HG02588 (cell line): ENCODE data around the gene ITM2B.

Experiments
- ATAC-seq: cut with Tn5 transposase; IDR thresholded peaks from one replicate; pipeline ENCODE4 v1.9.1; 2021; ENCODE audit warnings: mild to moderate bottlenecking, moderate library complexity; ENCODE audit not compliant: unreplicated experiment

The ITM2B gene

DNA sequence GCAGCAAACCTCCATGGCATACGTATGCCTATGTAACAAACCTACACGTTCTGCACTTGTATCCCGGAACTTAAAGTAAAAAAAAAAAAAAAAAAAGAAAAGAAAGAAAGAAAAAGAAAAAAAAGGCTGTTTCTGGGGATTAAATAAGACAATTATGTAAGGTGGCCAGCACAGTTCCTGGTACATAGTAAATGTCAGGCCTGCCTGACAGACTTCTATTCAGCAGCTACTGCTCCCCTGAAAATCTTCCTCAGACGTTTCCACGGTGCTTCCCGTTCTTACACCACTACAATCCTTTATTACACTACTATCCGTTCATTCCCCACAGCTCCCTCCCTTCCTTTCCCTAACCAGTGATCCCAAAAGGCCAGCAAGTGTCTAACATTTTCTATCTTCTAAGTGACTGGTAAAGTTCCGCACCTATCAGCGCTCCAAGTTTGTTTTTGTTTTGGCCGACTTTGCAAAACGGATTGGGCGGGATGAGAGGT, 69.9 kb downstream of the ITM2B start:
- no peak for ATAC-seq

DNA sequence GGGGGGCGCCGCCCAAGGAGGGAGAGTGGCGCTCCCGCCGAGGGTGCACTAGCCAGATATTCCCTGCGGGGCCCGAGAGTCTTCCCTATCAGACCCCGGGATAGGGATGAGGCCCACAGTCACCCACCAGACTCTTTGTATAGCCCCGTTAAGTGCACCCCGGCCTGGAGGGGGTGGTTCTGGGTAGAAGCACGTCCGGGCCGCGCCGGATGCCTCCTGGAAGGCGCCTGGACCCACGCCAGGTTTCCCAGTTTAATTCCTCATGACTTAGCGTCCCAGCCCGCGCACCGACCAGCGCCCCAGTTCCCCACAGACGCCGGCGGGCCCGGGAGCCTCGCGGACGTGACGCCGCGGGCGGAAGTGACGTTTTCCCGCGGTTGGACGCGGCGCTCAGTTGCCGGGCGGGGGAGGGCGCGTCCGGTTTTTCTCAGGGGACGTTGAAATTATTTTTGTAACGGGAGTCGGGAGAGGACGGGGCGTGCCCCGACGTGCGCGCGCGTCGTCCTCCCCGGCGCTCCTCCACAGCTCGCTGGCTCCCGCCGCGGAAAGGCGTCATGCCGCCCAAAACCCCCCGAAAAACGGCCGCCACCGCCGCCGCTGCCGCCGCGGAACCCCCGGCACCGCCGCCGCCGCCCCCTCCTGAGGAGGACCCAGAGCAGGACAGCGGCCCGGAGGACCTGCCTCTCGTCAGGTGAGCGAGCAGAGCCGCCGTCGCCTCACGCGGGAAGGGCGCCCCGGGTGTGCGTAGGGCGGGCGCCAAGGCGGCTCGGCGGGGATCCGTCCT, 70.5 kb downstream of the ITM2B start, which contains the start of gene RB1:
Gene RB1, plus strand, starts transcription at position 393 of the 784 bp plus-strand sequence. Its CDS starts 162 bp downstream, at position 555.
- peak; percentile 87 for ATAC-seq

DNA sequence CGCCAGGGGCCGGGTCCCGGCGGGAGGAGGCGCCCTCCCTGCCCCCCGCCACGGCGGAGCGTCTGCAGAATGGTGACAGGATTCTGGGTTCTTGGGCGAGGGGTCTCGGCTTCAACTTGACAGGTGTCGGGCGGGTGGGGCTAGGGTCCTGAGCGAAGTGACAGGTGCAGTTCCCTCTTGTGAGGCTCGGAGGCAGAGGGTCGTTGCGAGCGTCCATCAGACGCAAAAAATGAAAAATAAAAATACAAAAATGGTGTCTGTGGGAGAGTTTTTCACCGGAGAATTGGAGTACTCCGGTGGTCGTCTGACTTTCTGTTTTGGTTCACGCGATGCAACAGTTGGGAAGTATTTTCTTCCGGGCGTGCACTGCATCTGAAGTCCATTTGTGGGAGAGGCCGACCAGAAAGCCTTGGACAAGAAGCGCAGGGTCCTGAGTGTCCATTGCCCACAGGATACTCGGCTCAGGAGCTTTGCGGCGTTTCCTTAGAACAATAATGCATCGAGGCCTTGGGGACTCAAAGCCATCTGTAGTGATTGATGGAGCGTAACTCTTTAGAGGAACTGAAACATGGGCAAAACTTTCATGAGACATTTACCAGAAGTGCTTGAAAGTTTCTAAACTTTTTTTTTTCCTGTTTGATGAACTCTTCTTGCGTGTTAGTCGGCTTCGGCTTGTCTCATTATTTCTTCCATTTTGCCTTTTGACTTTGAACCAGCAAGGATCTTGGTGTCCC, 71.3 kb downstream of the ITM2B start:
- peak; percentile 45 for ATAC-seq

DNA sequence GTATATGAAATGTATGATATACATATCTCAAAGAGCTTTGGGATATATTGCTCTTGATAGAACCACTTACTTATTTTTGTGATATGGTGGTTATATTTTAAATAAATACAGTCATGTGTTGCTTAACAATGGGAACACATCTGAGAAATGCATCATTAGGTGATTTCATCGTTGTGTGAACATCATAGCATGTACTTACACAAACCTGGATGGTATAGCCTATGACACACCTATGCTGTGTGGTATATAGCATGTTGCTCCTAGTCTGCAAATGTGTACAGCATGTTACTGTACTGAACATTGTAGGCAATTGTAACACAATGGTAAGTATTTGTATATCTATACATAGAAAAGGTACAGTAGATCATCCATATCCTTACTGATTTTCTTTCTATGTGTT, 78.2 kb downstream of the ITM2B start:
- no peak for ATAC-seq

DNA sequence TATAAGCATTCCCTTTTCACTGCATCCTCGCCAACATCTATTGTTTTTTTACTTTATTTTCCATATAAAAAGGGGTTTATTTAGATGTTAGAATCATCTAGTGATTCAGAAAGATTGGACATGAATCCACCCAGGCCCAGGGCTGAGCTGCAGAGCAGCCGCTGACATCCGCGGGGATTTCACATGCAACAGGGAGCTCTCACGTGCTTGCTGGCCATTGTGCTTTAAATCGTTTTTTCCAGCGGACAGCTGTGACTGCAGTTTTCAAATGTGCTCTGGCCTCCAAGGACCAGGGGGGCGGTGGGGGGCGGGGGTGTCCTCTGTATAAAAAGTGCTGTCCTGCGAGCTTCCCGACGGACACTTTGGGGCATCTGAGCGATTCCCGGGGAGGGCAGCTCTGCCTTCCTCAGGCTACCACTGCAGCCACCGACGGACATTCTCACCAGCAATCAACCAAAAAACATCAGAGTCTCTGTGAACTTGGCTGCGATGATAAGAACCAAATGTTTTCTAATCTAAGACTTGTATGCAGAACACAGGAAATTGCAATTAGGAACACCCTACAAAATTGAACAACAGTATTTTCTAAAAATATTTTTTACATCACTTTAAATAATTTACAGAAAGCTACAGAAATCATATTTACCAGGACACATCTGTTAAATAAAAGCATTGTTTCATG, 83.1 kb downstream of the ITM2B start:
- ATAC-seq = no peak

DNA sequence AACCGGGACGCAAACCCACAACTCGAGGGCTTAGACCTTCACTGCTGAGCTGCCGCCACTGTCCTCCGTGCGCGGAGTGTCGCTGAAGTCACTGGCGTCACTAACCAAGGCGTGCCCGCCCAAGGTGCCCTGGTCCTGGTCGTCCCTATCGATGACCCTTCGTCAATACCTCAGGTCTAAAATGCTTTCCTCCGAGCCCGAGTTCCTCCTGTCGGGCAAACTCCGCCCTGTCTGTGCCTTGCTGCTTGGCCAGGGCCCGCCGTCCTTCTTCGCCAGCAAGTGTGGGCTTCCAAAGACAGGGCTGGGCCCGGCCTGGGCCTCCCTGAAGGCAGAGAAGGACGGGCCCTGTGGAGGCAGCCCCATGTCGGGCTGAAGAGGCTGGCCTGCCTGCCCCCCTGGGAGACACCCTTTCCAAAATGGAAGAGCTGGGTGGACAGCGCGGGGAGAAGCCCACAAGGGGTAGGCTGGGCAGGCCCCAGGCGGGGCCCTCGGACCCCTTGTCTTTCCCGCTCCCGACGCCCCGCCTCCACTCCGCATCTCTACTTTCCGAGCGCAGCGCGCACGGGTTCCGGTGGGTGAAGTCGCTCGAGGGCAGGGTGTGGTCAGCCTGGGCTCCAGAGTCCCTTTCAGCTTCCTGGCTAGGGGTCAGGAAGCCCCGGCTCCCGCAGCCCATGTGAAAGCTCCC, 84.0 kb downstream of the ITM2B start:
- no peak for ATAC-seq

DNA sequence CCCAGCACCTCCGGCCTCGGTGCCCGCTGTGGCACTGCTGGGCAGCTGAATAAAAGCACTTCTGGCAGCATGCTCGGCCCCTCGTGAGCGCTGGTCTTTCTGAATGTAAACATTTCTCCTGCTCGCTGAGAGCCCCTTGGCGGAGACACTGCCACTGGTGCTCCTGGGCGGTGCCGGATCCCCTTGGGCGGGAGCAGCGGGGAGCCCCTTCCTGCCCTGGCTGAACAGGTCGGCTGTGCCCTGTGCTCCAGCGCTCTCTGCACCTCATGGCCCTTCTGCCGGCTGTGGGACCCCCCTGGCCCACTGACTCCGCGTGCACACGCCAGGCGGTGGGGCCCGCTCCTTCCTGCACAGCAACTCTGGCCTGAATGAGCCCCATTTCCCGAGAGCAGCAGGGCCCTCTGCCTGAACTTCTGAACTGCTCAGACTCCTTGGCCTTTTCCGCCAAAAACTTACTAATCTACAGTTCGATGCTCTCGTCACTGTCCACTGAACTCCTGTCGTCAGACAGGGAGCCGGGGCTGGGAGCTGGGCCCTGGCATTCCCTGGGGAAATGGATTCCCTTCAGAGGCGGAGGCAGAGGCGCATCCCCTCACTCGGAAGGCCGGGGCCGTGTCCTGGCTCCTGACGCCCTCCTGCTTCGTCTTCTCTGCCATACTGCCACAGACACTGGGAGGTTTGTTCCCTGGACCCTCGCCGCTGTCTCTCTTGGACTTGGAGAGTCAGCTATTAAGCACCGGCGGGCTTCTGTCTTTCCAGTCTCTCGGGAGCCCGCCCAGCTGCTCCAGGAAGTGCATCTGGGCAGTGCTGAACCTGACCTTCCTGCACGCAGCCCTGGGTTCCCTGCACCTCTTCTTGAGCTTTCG, 84.7 kb downstream of the ITM2B start:
- ATAC-seq = no peak

DNA sequence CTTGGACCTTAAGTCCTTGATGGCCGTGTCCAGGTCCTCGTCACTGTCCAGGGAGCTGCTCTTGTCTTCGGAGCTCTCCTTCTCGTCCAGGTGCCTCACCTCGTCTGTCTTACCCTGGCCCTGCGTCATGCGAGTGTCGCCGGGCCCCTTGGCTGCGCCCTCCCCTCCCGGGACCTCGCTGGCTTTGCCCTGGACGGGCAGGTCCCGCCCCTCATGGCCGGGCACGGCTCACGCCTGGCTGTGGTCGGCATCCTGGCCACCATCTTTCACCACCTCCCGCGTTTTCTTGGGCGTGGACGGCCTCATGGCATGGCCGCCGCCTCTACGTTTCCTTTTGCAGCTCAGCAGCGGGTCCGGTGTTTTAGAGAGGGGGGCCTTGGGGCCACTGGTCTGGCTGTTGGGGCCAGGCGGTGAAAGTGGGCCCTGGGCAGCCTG, 85.4 kb downstream of the ITM2B start:
- no peak for ATAC-seq

DNA sequence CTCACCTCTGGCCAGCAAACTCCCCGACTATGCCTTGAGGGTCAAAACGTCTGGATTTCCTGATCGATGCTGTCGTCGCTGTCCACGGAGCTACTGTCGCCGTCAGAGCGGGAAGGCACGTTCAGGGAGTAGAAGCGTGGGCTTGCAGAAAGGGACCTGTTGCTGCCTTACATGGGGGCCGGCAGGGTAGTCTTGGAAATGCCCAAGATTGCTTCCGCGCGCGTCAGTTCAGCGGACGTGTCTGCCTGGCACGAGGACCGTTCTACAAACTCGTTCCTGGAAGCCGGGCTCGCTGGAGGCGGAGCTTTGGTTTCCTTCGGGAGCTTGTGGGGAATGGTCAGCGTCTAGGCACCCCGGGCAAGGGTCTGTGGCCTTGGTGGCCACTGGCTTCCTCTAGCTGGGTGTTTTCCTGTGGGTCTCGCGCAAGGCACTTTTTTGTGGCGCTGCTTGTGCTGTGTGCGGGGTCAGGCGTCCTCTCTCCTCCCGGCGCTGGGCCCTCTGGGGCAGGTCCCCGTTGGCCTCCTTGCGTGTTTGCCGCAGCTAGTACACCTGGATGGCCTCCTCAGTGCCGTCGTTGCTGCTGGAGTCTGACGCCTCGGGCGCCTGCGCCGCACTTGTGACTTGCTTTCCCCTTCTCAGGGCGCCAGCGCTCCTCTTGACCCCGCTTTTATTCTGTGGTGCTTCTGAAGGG, 86.0 kb downstream of the ITM2B start:
- no peak for ATAC-seq
